PC-9 (cell line): ENCODE results near the gene LBHD2.

Experiments used
- EZH2 ChIP-seq: fragments of 200-600 bp; sonication (generic); IDR thresholded peaks from 2 replicates; pipeline ENCODE4 v1.8.0; 2017; ENCODE audit warnings: antibody characterized with exemption, low read depth
- TF ChIP-seq, protein P1 (sequence below): fragments of 200-600 bp; sonication (generic); conservative IDR thresholded peaks from 2 replicates; pipeline ENCODE4 v1.6.1; 2017; ENCODE audit warnings: mixed run types, antibody characterized with exemption, mild to moderate bottlenecking, moderate library complexity

DNA sequence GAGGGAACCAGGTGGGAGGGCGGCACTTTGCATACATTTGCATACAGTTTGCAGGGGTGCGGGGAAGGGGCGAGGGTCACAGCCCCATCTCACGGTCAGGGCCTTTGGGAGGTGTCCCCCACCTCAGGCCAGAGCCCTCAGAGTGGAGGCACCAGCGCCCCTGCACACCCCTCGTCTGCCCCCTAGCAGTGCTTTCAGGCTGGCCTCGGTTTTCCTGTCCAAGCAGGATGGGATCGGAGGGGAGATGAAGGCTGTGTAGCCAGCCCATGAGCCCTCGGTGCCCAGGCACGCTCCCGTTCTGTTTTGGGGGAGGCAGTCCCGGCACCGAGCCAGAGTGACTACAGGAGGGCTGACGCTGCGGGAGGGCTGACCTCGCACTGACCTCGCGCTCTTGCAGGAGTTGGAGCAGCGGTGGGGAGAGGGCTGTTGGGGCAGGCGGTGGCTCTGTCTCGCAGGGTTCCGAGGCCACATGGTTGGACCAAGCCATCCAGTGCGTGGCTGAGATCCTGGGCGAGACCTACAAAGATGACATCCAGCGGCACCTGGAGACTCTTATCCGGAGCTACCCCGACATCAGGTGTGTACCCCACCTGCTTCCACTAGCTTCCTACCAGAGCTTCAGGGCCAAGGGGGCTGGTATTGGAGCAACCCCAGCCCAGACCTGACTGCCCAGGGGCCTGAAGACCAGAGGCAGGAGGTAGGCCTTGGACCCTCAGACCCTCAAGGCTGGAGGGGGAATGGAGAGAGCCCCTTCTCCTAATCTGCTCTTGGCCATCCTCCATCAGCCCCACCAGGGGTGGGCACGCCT lies 24.1 kb downstream of the LBHD2 start:
- no peak for TF ChIP-seq EZH2
- TF ChIP-seq, protein P1, sequence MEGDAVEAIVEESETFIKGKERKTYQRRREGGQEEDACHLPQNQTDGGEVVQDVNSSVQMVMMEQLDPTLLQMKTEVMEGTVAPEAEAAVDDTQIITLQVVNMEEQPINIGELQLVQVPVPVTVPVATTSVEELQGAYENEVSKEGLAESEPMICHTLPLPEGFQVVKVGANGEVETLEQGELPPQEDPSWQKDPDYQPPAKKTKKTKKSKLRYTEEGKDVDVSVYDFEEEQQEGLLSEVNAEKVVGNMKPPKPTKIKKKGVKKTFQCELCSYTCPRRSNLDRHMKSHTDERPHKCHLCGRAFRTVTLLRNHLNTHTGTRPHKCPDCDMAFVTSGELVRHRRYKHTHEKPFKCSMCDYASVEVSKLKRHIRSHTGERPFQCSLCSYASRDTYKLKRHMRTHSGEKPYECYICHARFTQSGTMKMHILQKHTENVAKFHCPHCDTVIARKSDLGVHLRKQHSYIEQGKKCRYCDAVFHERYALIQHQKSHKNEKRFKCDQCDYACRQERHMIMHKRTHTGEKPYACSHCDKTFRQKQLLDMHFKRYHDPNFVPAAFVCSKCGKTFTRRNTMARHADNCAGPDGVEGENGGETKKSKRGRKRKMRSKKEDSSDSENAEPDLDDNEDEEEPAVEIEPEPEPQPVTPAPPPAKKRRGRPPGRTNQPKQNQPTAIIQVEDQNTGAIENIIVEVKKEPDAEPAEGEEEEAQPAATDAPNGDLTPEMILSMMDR, result no peak
